ENCODE results near the gene SNX1.

Gene SNX1

GRCh38 chr15:64144192-64144564 lies 48.4 kb downstream of the SNX1 start:
- in situ Hi-C loops (cut with MboI; ENCODE audit: low sequenced_read_pairs): no loop called here

- in situ Hi-C loops (cut with MboI; ENCODE audit: low sequenced_read_pairs): no loop called here
These were observed 48.9 kb downstream of the SNX1 start for GRCh38 chr15:64144565-64145281.

- in situ Hi-C loops (cut with MboI; ENCODE audit: low sequenced_read_pairs): no loop called here
These were observed 50.3 kb downstream of the SNX1 start for GRCh38 chr15:64146041-64146440.

- in situ Hi-C loops (cut with MboI; ENCODE audit: low sequenced_read_pairs): no loop called here
These were observed 50.7 kb downstream of the SNX1 start for GRCh38 chr15:64146520-64146884.

GRCh38 chr15:64146885-64147681 lies 51.3 kb downstream of the SNX1 start:
- in situ Hi-C loops (cut with MboI; ENCODE audit: low sequenced_read_pairs): no loop called here

- in situ Hi-C loops (cut with MboI; ENCODE audit: low sequenced_read_pairs): no loop called here
These were observed 52.4 kb downstream of the SNX1 start for GRCh38 chr15:64148168-64148567.

- in situ Hi-C loops (cut with MboI; ENCODE audit: low sequenced_read_pairs): no loop called here
These were observed 52.8 kb downstream of the SNX1 start for GRCh38 chr15:64148581-64148980.

GRCh38 chr15:64149424-64149823 lies 53.6 kb downstream of the SNX1 start:
- in situ Hi-C loops (cut with MboI; ENCODE audit: low sequenced_read_pairs): no loop called here

GRCh38 chr15:64149893-64150578 lies 54.3 kb downstream of the SNX1 start:
- in situ Hi-C loops (cut with MboI; ENCODE audit: low sequenced_read_pairs): no loop called here

GRCh38 chr15:64151727-64152506 lies 56.1 kb downstream of the SNX1 start, which contains the start of gene SNX22:
Gene SNX22, plus strand, starts transcription at chr15:64151731. Its CDS starts 45 bp downstream, at chr15:64151776.
- in situ Hi-C loops (cut with MboI; ENCODE audit: low sequenced_read_pairs): no loop called here

- in situ Hi-C loops (cut with MboI; ENCODE audit: low sequenced_read_pairs): no loop called here
These were observed 57.0 kb downstream of the SNX1 start for GRCh38 chr15:64152507-64153387.

- in situ Hi-C loops (cut with MboI; ENCODE audit: low sequenced_read_pairs): no loop called here
These were observed 57.9 kb downstream of the SNX1 start for GRCh38 chr15:64153480-64154367.

- in situ Hi-C loops (cut with MboI; ENCODE audit: low sequenced_read_pairs): no loop called here
These were observed 60.2 kb downstream of the SNX1 start for GRCh38 chr15:64155802-64156651.

GRCh38 chr15:64156652-64157331 lies 61.0 kb downstream of the SNX1 start:
- in situ Hi-C loops (cut with MboI; ENCODE audit: low sequenced_read_pairs): no loop called here

GRCh38 chr15:64157599-64158125 lies 61.9 kb downstream of the SNX1 start:
- in situ Hi-C loops (cut with MboI; ENCODE audit: low sequenced_read_pairs): no loop called here

GRCh38 chr15:64158363-64159134 lies 62.8 kb downstream of the SNX1 start:
- in situ Hi-C loops (cut with MboI; ENCODE audit: low sequenced_read_pairs): no loop called here

Measured in hTERT RPE-1 (cell line).